ENCODE data around the gene TCEA2.

DNA sequence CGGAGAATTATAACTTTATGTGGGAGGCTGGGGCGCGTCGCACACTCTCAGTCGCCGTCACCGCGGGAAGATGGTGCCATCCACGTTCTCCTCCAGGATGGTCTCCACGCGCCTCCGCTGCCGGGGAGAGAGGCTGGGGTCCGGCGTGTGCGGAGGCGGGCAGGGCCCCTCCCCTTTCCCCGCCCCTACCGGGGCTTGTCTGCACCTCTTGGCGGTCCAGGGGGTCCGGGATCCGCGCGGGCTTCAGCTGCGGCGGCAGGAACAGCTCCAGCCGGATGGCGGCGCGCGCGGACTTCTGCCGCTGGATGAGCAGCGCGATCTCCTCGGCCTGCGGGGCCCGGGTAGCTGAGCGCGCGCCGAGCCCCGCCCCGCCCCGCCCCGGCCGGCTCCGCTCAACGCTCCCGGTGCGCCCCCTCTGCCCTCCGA, 20.4 kb downstream of the TCEA2 start:
- TF ChIP-seq, protein P1, sequence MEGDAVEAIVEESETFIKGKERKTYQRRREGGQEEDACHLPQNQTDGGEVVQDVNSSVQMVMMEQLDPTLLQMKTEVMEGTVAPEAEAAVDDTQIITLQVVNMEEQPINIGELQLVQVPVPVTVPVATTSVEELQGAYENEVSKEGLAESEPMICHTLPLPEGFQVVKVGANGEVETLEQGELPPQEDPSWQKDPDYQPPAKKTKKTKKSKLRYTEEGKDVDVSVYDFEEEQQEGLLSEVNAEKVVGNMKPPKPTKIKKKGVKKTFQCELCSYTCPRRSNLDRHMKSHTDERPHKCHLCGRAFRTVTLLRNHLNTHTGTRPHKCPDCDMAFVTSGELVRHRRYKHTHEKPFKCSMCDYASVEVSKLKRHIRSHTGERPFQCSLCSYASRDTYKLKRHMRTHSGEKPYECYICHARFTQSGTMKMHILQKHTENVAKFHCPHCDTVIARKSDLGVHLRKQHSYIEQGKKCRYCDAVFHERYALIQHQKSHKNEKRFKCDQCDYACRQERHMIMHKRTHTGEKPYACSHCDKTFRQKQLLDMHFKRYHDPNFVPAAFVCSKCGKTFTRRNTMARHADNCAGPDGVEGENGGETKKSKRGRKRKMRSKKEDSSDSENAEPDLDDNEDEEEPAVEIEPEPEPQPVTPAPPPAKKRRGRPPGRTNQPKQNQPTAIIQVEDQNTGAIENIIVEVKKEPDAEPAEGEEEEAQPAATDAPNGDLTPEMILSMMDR (IDR thresholded peaks at IDR 0.05), result peak in 3 of 4 experiments; percentile 59 to 85 (median 61)
- no peak for TF ChIP-seq POLR2AphosphoS5 (IDR thresholded peaks at IDR 0.05)
- no peak for TF ChIP-seq POLR2A (IDR thresholded peaks at IDR 0.05)

Measured in gastroesophageal sphincter (tissue), 3 donors.